HCT116 (cell line): ENCODE data around the gene LRRN3. TPM values are rescaled to one million over a fixed set of nuclear protein-coding genes. Genes with fewer than 3 reads are reported as not detected.
A peak's percentile ranks its signal among the peaks of the same experiment; 100 is the strongest.

Experiments used
- ATAC-seq: fragments of 200-7000 bp; cut with Tn5 transposase; 2 replicates; pipeline ENCODE4 v1.9.1; 2020; ENCODE audit warnings: mild to moderate bottlenecking, moderate library complexity
- BruUV-seq: library from RNA; stranded (reverse); fragments of 400-500 nt; replicated peaks from 2 replicates; lab custom pipeline; 2021; lab: Mats Ljungman, UMichigan
- CTCF ChIA-PET: fragments of 300-600 bp; sonication (Branson Sonifier 250); formaldehyde crosslinking; loops from one replicate; lab custom pipeline; 2021; ENCODE audit warnings: antibody characterized with exemption; lab: Charles Lee
- POLR2A ChIA-PET: fragments of 300-600, 350-600 bp; sonication (Branson Sonifier 250); formaldehyde crosslinking; loops from one replicate; lab custom pipeline; 2021; ENCODE audit warnings: antibody characterized with exemption; lab: Charles Lee
- RAD21 ChIA-PET, 2 experiments: fragments of 300-600 bp; sonication (Branson Sonifier 250); formaldehyde crosslinking; loops; one replicate each; lab custom pipeline; 2023; ENCODE audit warnings: low total read pairs in 2 of 2; ENCODE audit not compliant: uncharacterized antibody in 2 of 2, unreplicated experiment in 2 of 2, low non-redundant PET in 1 of 2; lab: Charles Lee
- DNase-seq: peaks from one replicate; pipeline ENCODE4 v3.0.0-alpha.2; 2010; ENCODE audit warnings: low read depth, low spot score
- H2AFZ ChIP-seq: fragments of 200-600 bp; shearing (Covaris generic), sonication (generic); 2 replicates; pipeline ENCODE4 v1.6.1; 2017; ENCODE audit warnings: low read depth, mixed run types, mixed read lengths, antibody characterized with exemption, low read length; ENCODE audit not compliant: poor library complexity, severe bottlenecking
- H3K27ac ChIP-seq: 2 replicates; pipeline ENCODE4 v1.5.1; 2012; ENCODE audit warnings: low read depth, low read length
- H3K27me3 ChIP-seq: fragments of 200-600 bp; sonication (generic); 2 replicates; pipeline ENCODE4 v1.6.1; 2016; ENCODE audit warnings: mixed run types, low read length, mixed read lengths; ENCODE audit not compliant: insufficient read depth
- H3K36me3 ChIP-seq, 2 experiments: fragments of 200-500 bp in 1 of 2; fragments of 200-600 bp in 1 of 2; sonication (Bioruptor generic) in 1 of 2; sonication (generic) in 1 of 2; 2 replicates each; pipeline versions ENCODE4 v1.5.1 to v1.6.1; 2014 to 2016; ENCODE audit warnings: low read length in 2 of 2, inconsistent platforms in 1 of 2, mixed read lengths in 1 of 2, mixed run types in 1 of 2; ENCODE audit not compliant: insufficient read depth in 2 of 2, control insufficient read depth in 1 of 2
- H3K4me1 ChIP-seq, 2 experiments: fragments of 200-600 bp in 1 of 2; sonication (generic) in 1 of 2; 2 replicates each; pipeline versions ENCODE4 v1.5.1 to v1.6.1; 2012 to 2017; ENCODE audit warnings: low read length in 2 of 2, inconsistent platforms in 1 of 2, mild to moderate bottlenecking in 1 of 2, mixed read lengths in 1 of 2, mixed run types in 1 of 2, moderate library complexity in 1 of 2; ENCODE audit not compliant: insufficient read depth in 2 of 2, control insufficient read depth in 1 of 2
- H3K4me2 ChIP-seq: fragments of 200-600 bp; sonication (generic); 2 replicates; pipeline ENCODE4 v1.6.1; 2017; ENCODE audit warnings: mixed run types, low read length, mixed read lengths
- H3K4me3 ChIP-seq, 2 experiments: fragments of 200-600 bp in 1 of 2; sonication (generic) in 1 of 2; replicated peaks in 1 of 2; 2 replicates each; pipeline ENCODE4 v1.5.1; 2011 to 2016; ENCODE audit warnings: low read length in 2 of 2, control low read depth in 1 of 2, low read depth in 1 of 2, mild to moderate bottlenecking in 1 of 2, mixed read lengths in 1 of 2, mixed run types in 1 of 2
- H3K79me2 ChIP-seq: fragments of 200-600 bp; sonication (generic); 2 replicates; pipeline ENCODE4 v1.6.1; 2017; ENCODE audit warnings: mild to moderate bottlenecking, mixed run types, low read length, moderate library complexity, mixed read lengths; ENCODE audit not compliant: insufficient read depth
- H3K9ac ChIP-seq: fragments of 200-600 bp; sonication (generic); 2 replicates; pipeline ENCODE4 v1.6.1; 2016; ENCODE audit warnings: low read length, mixed read lengths
- H3K9me2 ChIP-seq: fragments of 200-600 bp; sonication (generic), shearing (Covaris generic); 2 replicates; pipeline ENCODE4 v1.6.1; 2017; ENCODE audit warnings: mixed run types, mild to moderate bottlenecking, moderate library complexity; ENCODE audit not compliant: insufficient read depth
- H3K9me3 ChIP-seq, 2 experiments: fragments of 200-500 bp in 1 of 2; fragments of 200-600 bp in 1 of 2; sonication (Bioruptor generic) in 1 of 2; sonication (generic) in 1 of 2; 2 replicates each; pipeline ENCODE4 v1.6.1; 2014 to 2017; ENCODE audit warnings: low read length in 2 of 2, mixed read lengths in 2 of 2, inconsistent platforms in 1 of 2, low read depth in 1 of 2, mild to moderate bottlenecking in 1 of 2, mixed run types in 1 of 2, moderate library complexity in 1 of 2; ENCODE audit not compliant: control insufficient read depth in 1 of 2, insufficient read depth in 1 of 2
- H4K20me1 ChIP-seq: fragments of 200-600 bp; sonication (generic), shearing (Covaris generic); 2 replicates; pipeline ENCODE4 v1.6.1; 2017; ENCODE audit warnings: mixed run types, mild to moderate bottlenecking, moderate library complexity; ENCODE audit not compliant: insufficient read depth
- CBX3 ChIP-seq: IDR thresholded peaks from 2 replicates; pipeline ENCODE4 v1.6.1; 2012; ENCODE audit warnings: low read depth
- CEBPB ChIP-seq: IDR thresholded peaks from 2 replicates; pipeline ENCODE4 v1.6.1; 2012; ENCODE audit warnings: low read depth
- EGR1 ChIP-seq: IDR thresholded peaks from 2 replicates; pipeline ENCODE4 v1.6.1; 2012; ENCODE audit warnings: low read depth
- EZH2phosphoT487 ChIP-seq: fragments of 200-600 bp; IDR thresholded peaks from 2 replicates; pipeline ENCODE4 v1.6.1; 2018; ENCODE audit warnings: antibody characterized with exemption, borderline replicate concordance
- FOSL1 ChIP-seq: IDR thresholded peaks from 2 replicates; pipeline ENCODE4 v1.6.1; 2012; ENCODE audit warnings: low read depth
- JUND ChIP-seq: IDR thresholded peaks from 2 replicates; pipeline ENCODE4 v1.6.1; 2012
- POLR2AphosphoS5 ChIP-seq: IDR thresholded peaks from 2 replicates; pipeline ENCODE4 v1.6.1; 2011; ENCODE audit warnings: mild to moderate bottlenecking, low read depth, low read length, moderate library complexity
- RAD21 ChIP-seq: IDR thresholded peaks from 2 replicates; pipeline ENCODE4 v1.6.1; 2012; ENCODE audit warnings: low read depth, mild to moderate bottlenecking
- SIN3A ChIP-seq: IDR thresholded peaks from 2 replicates; pipeline ENCODE4 v1.6.1; 2012; ENCODE audit warnings: low read depth
- SRF ChIP-seq: IDR thresholded peaks from 2 replicates; pipeline ENCODE4 v1.6.1; 2012; ENCODE audit warnings: low read depth
- TCF7L2 ChIP-seq: IDR thresholded peaks from 2 replicates; pipeline ENCODE4 v1.7.0; 2011; ENCODE audit warnings: borderline replicate concordance, inconsistent platforms; ENCODE audit not compliant: insufficient read depth, insufficient read length; ENCODE audit errors: extremely low read depth
- YY1 ChIP-seq: IDR thresholded peaks from 2 replicates; pipeline ENCODE4 v1.6.1; 2011; ENCODE audit warnings: low read length, low read depth, moderate library complexity, mild to moderate bottlenecking; ENCODE audit not compliant: insufficient replicate concordance; ENCODE audit errors: extremely low read depth
- ZNF274 ChIP-seq: fragments of 200-500 bp; sonication (Bioruptor generic); IDR thresholded peaks from 2 replicates; pipeline ENCODE4 v1.6.1; 2014; ENCODE audit warnings: mild to moderate bottlenecking, low read depth, low read length, inconsistent platforms
- intact Hi-C: fragments of 100-400 bp; cut with micrococcal nuclease; formaldehyde crosslinking; loops from 2 replicates; pipeline ENCODE4 v1.10.0; 2022
- total RNA-seq: library from RNA; stranded (reverse); gene quantifications from one replicate; pipeline ENCODE4 v1.2.1, GENCODE V29; 2021; ENCODE audit not compliant: unreplicated experiment
- TF ChIP-seq, protein P1 (sequence below): IDR thresholded peaks from 2 replicates; pipeline ENCODE4 v1.6.1; 2012
- TF ChIP-seq, protein P2 (sequence below): IDR thresholded peaks from 2 replicates; pipeline ENCODE4 v1.6.1; 2012
- TF ChIP-seq, protein P3 (sequence below): IDR thresholded peaks from 2 replicates; pipeline ENCODE4 v1.6.1; 2012; ENCODE audit warnings: low read depth

The LRRN3 gene
- total RNA-seq, 1 experiment from 2014 or later, result 0.07 TPM

DNA sequence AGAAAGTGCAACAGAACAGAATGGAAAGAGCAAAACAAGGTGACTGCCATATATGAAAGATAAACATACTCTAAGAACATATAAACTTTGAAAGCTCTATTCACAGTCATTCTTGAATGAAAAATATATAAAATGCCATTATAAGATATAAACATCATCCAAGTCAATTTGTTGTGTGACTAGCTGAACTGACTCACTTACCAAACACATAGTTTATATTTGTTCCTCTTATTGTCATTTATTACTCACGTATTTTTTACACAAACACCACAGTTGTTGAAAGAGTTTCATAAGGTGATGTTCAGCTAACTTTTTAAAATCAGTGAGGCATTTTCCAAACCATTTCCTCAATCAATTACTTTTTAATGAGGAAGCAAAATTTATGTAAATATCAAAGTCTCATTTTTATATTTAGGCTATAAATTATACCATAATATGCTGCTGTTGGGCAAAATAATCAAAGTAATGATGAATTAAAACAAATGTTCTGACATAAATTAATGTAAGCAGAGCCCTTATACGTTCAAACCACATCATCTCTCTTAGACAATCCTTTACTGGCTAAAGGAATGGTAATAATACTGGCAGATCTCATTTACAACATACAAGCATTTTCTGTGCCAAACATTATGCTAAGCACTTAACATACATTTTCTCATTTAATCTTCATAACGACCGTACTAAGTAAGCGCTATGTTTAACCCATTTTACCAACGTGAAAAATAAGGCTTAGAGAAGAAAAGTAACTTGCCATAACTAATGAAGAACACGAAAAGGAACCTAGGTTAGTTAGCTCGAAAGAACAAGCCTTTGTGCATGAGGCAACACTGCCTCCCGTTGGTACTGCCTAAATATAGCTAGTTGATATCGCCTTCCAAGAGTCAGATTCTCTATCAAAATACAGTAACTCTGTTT lies 7.3 kb downstream of the LRRN3 start (continued):
- TF ChIP-seq SIN3A (no peak), EGR1 (no peak), FOSL1 (no peak), SRF (no peak), TCF7L2 (no peak), RAD21 (peak; percentile 53), POLR2AphosphoS5 (no peak)
- TF ChIP-seq, protein P1, sequence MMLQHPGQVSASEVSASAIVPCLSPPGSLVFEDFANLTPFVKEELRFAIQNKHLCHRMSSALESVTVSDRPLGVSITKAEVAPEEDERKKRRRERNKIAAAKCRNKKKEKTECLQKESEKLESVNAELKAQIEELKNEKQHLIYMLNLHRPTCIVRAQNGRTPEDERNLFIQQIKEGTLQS, result no peak
- TF ChIP-seq, protein P2, sequence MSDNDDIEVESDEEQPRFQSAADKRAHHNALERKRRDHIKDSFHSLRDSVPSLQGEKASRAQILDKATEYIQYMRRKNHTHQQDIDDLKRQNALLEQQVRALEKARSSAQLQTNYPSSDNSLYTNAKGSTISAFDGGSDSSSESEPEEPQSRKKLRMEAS, result no peak
- TF ChIP-seq, all 23 proteins: peak for 2

DNA sequence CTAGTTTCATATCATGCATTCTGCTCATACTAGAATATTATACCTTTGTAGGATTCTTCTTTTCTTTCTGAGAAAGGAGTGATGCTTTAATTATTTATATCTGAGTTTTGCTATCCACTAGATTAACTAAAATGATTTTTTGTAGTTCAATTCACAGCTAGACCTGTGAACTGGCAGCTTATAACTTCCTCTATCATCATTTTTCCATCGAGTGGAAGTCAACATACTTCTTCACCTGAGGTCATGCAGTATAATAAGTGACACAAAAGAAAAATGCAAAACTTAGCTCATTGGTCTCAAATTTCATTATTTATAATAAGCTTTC lies 8.0 kb downstream of the LRRN3 start:
- H3K27me3 ChIP-seq, result no peaks in the 10 kb centered on the region
- intact Hi-C loops, result loop anchor here (10.0 kb wide), 1 partner anchor 1254 kb away; no protein-coding TSS in a partner anchor
- no peak overlapping the region for H3K4me3 ChIP-seq
- no peak overlapping the region for H2AFZ ChIP-seq
- ChIA-PET RAD21 (no interaction called here), POLR2A (no interaction called here), CTCF (interaction anchor here (1.0 to 1.5 kb wide), 7 partner anchors 9 to 1246 kb away, joined by 3 to 6 read pairs (median 3); no protein-coding TSS in a partner anchor)
- DNase-seq (no peak), ATAC-seq (no peak)
- H3K27ac ChIP-seq, result no peak overlapping the region
- H3K4me1 ChIP-seq, result no peaks in the 10 kb centered on the region
- no TSS peak for BruUV-seq
- H3K4me2 ChIP-seq, result no peak overlapping the region
- H3K9me3 ChIP-seq, result no peaks in the 10 kb centered on the region
- no peak overlapping the region for H3K9ac ChIP-seq
- H3K79me2 ChIP-seq, result no peaks in the 10 kb centered on the region
- no peaks in the 10 kb centered on the region for H4K20me1 ChIP-seq
- no peak for TF ChIP-seq CEBPB
- TF ChIP-seq CBX3, result no peak
- TF ChIP-seq JUND, result no peak
- no peak for TF ChIP-seq SIN3A
- TF ChIP-seq TCF7L2, result no peak
- TF ChIP-seq, protein P1, result no peak
- TF ChIP-seq, protein P3, sequence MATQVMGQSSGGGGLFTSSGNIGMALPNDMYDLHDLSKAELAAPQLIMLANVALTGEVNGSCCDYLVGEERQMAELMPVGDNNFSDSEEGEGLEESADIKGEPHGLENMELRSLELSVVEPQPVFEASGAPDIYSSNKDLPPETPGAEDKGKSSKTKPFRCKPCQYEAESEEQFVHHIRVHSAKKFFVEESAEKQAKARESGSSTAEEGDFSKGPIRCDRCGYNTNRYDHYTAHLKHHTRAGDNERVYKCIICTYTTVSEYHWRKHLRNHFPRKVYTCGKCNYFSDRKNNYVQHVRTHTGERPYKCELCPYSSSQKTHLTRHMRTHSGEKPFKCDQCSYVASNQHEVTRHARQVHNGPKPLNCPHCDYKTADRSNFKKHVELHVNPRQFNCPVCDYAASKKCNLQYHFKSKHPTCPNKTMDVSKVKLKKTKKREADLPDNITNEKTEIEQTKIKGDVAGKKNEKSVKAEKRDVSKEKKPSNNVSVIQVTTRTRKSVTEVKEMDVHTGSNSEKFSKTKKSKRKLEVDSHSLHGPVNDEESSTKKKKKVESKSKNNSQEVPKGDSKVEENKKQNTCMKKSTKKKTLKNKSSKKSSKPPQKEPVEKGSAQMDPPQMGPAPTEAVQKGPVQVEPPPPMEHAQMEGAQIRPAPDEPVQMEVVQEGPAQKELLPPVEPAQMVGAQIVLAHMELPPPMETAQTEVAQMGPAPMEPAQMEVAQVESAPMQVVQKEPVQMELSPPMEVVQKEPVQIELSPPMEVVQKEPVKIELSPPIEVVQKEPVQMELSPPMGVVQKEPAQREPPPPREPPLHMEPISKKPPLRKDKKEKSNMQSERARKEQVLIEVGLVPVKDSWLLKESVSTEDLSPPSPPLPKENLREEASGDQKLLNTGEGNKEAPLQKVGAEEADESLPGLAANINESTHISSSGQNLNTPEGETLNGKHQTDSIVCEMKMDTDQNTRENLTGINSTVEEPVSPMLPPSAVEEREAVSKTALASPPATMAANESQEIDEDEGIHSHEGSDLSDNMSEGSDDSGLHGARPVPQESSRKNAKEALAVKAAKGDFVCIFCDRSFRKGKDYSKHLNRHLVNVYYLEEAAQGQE, result no peak
- no peak for TF ChIP-seq YY1
- no peak for TF ChIP-seq EZH2phosphoT487
- TF ChIP-seq, protein P2, result no peak
- TF ChIP-seq ZNF274, result no peak
- TF ChIP-seq POLR2AphosphoS5, result no peak
- no peaks in the 10 kb centered on the region for H3K36me3 ChIP-seq
- H3K9me2 ChIP-seq, result no peaks in the 10 kb centered on the region
